Measurements from ENCODE around the gene FGF19. TPM values are rescaled to one million over a fixed set of nuclear protein-coding genes. Genes with fewer than 3 reads are reported as not detected.

FGF19 gene
- total and polyA plus RNA-seq, 2 donors (not counting 1 experiment from before 2014, with no cell fraction given) = not detected

- peak in 1 of 2 donors; percentile 49 for DNase-seq (ENCODE audit: low read depth in 2 of 2)
- TF ChIP-seq CTCF (conservative IDR thresholded peaks at IDR 0.05 in 1 of 2, IDR thresholded peaks at IDR 0.05 in 1 of 2; ENCODE audit: low read depth in 1 of 2, low read length in 2 of 2) (no peak), EZH2 (IDR thresholded peaks at IDR 0.05; ENCODE audit: low read length, missing control alignments) (no peak)
- Histone ChIP-seq H3K4me2 (ENCODE audit: extremely low read depth, insufficient read depth, low read length) (no peak overlapping the region), H3K36me3 (ENCODE audit: control insufficient read depth, insufficient read depth, low read length) (peaks cover 29% of the 10 kb centered on the region), H3K27me3 (ENCODE audit: control insufficient read depth, insufficient read depth, low read length) (no peaks in the 10 kb centered on the region), H3K9ac (ENCODE audit: insufficient read depth, low read length) (no peak overlapping the region), H2AFZ (ENCODE audit: low read length) (no peak overlapping the region), H3K9me3 (ENCODE audit: control insufficient read depth, insufficient read depth, low read depth, low read length) (no peaks in the 10 kb centered on the region), H4K20me1 (ENCODE audit: control insufficient read depth, extremely low read depth, insufficient read depth, low read length) (no peaks in the 10 kb centered on the region), H3K27ac (ENCODE audit: insufficient read depth, low read length) (peak overlapping the region; percentile 10), H3K4me1 (ENCODE audit: control insufficient read depth, extremely low read depth, insufficient read depth, low read length) (no peaks in the 10 kb centered on the region), H3K79me2 (ENCODE audit: control insufficient read depth, insufficient read depth, low read length) (peaks cover 6% of the 10 kb centered on the region), H3K4me3 (replicated peaks in 1 of 4; ENCODE audit: control extremely low read depth in 1 of 4, insufficient read depth in 1 of 4, low read depth in 3 of 4, low read length in 4 of 4) (no peak overlapping the region)
Measured at GRCh38 chr11:69654660-69655478, 49.0 kb downstream of the FGF19 start.

GRCh38 chr11:69654001-69654659 lies 49.7 kb downstream of the FGF19 start:
- no peak overlapping the region for H2AFZ ChIP-seq (ENCODE audit: low read length)
- no peaks in the 10 kb centered on the region for H3K27me3 ChIP-seq (ENCODE audit: control insufficient read depth, insufficient read depth, low read length)
- no peak overlapping the region for H3K9ac ChIP-seq (ENCODE audit: insufficient read depth, low read length)
- H4K20me1 ChIP-seq (ENCODE audit: control insufficient read depth, extremely low read depth, insufficient read depth, low read length) = no peaks in the 10 kb centered on the region
- no peak for DNase-seq (ENCODE audit: low read depth in 2 of 2)
- H3K4me1 ChIP-seq (ENCODE audit: control insufficient read depth, extremely low read depth, insufficient read depth, low read length) = no peaks in the 10 kb centered on the region
- peaks cover 36% of the 10 kb centered on the region for H3K36me3 ChIP-seq (ENCODE audit: control insufficient read depth, insufficient read depth, low read length)
- peaks cover 13% of the 10 kb centered on the region for H3K79me2 ChIP-seq (ENCODE audit: control insufficient read depth, insufficient read depth, low read length)
- TF ChIP-seq EZH2 (IDR thresholded peaks at IDR 0.05; ENCODE audit: low read length, missing control alignments) = no peak
- TF ChIP-seq CTCF (conservative IDR thresholded peaks at IDR 0.05 in 1 of 2, IDR thresholded peaks at IDR 0.05 in 1 of 2; ENCODE audit: low read depth in 1 of 2, low read length in 2 of 2) = no peak
- H3K9me3 ChIP-seq (ENCODE audit: control insufficient read depth, insufficient read depth, low read depth, low read length) = no peaks in the 10 kb centered on the region
- no peak overlapping the region for H3K27ac ChIP-seq (ENCODE audit: insufficient read depth, low read length)
- H3K4me3 ChIP-seq (replicated peaks in 1 of 4; ENCODE audit: control extremely low read depth in 1 of 4, insufficient read depth in 1 of 4, low read depth in 3 of 4, low read length in 4 of 4) = no peak overlapping the region
- H3K4me2 ChIP-seq (ENCODE audit: extremely low read depth, insufficient read depth, low read length) = no peak overlapping the region

GRCh38 chr11:69653406-69653960 lies 50.3 kb downstream of the FGF19 start:
- Histone ChIP-seq H3K4me3 (replicated peaks in 1 of 4; ENCODE audit: control extremely low read depth in 1 of 4, insufficient read depth in 1 of 4, low read depth in 3 of 4, low read length in 4 of 4) (no peak overlapping the region), H3K27me3 (ENCODE audit: control insufficient read depth, insufficient read depth, low read length) (no peaks in the 10 kb centered on the region), H4K20me1 (ENCODE audit: control insufficient read depth, extremely low read depth, insufficient read depth, low read length) (no peaks in the 10 kb centered on the region), H3K9ac (ENCODE audit: insufficient read depth, low read length) (no peak overlapping the region), H3K9me3 (ENCODE audit: control insufficient read depth, insufficient read depth, low read depth, low read length) (no peaks in the 10 kb centered on the region), H3K36me3 (ENCODE audit: control insufficient read depth, insufficient read depth, low read length) (peaks cover 42% of the 10 kb centered on the region), H3K79me2 (ENCODE audit: control insufficient read depth, insufficient read depth, low read length) (peaks cover 20% of the 10 kb centered on the region), H3K4me1 (ENCODE audit: control insufficient read depth, extremely low read depth, insufficient read depth, low read length) (no peaks in the 10 kb centered on the region), H3K27ac (ENCODE audit: insufficient read depth, low read length) (no peak overlapping the region), H2AFZ (ENCODE audit: low read length) (no peak overlapping the region), H3K4me2 (ENCODE audit: extremely low read depth, insufficient read depth, low read length) (no peak overlapping the region)
- no peak for DNase-seq (ENCODE audit: low read depth in 2 of 2)
- TF ChIP-seq EZH2 (IDR thresholded peaks at IDR 0.05; ENCODE audit: low read length, missing control alignments) = no peak
- TF ChIP-seq CTCF (conservative IDR thresholded peaks at IDR 0.05 in 1 of 2, IDR thresholded peaks at IDR 0.05 in 1 of 2; ENCODE audit: low read depth in 1 of 2, low read length in 2 of 2) = no peak

All from fibroblast of lung (primary cell).